Stimulated activated naive CD8-positive, alpha-beta T cell treated with anti-CD3 and anti-CD28 coated beads, Interleukin-15, Interleukin-2, amounts not matched to agents 100 ng/mL and 50 ng/mL, for 24 hours (primary cell): ENCODE measurements around the gene RARA.

ENCODE experiments used
- H3K27ac Mint-ChIP-seq: one replicate; pipeline ENCODE4 v1.8.0; 2021; ENCODE audit warnings: mild to moderate bottlenecking, mixed read lengths
- H3K27me3 Mint-ChIP-seq: one replicate; pipeline ENCODE4 v1.8.0; 2021; ENCODE audit warnings: mixed read lengths
- H3K36me3 Mint-ChIP-seq: one replicate; pipeline ENCODE4 v1.8.0; 2021; ENCODE audit warnings: low read depth, mixed read lengths
- H3K4me1 Mint-ChIP-seq: one replicate; pipeline ENCODE4 v1.8.0; 2021; ENCODE audit warnings: low read depth, mixed read lengths
- H3K4me3 Mint-ChIP-seq: one replicate; pipeline ENCODE4 v1.8.0; 2021; ENCODE audit warnings: mild to moderate bottlenecking, mixed read lengths
- H3K9me3 Mint-ChIP-seq: one replicate; pipeline ENCODE4 v1.8.0; 2021; ENCODE audit warnings: mixed read lengths

RARA gene

GRCh38 chr17:40349477-40349894 lies 40.5 kb downstream of the RARA start:
- H3K27ac Mint-ChIP-seq, result no peak overlapping the region
- no peak overlapping the region for H3K4me3 Mint-ChIP-seq
- no peaks in the 10 kb centered on the region for H3K9me3 Mint-ChIP-seq
- peaks cover 27% of the 10 kb centered on the region for H3K36me3 Mint-ChIP-seq
- peaks cover 58% of the 10 kb centered on the region for H3K4me1 Mint-ChIP-seq
- no peaks in the 10 kb centered on the region for H3K27me3 Mint-ChIP-seq

- Mint-ChIP-seq H3K4me3 (no peak overlapping the region), H3K36me3 (peaks cover 27% of the 10 kb centered on the region), H3K27ac (peak overlapping the region; percentile 21), H3K4me1 (peaks cover 52% of the 10 kb centered on the region), H3K9me3 (no peaks in the 10 kb centered on the region), H3K27me3 (no peaks in the 10 kb centered on the region)
These were observed 41.1 kb downstream of the RARA start for GRCh38 chr17:40349895-40350688.

GRCh38 chr17:40350689-40351358 lies 41.8 kb downstream of the RARA start:
- Mint-ChIP-seq H3K27ac (no peak overlapping the region), H3K9me3 (no peaks in the 10 kb centered on the region), H3K4me3 (no peak overlapping the region), H3K27me3 (no peaks in the 10 kb centered on the region), H3K4me1 (peaks cover 44% of the 10 kb centered on the region), H3K36me3 (peaks cover 27% of the 10 kb centered on the region)

GRCh38 chr17:40351359-40352236 lies 42.6 kb downstream of the RARA start:
- H3K36me3 Mint-ChIP-seq, result peaks cover 27% of the 10 kb centered on the region
- H3K9me3 Mint-ChIP-seq, result no peaks in the 10 kb centered on the region
- H3K27ac Mint-ChIP-seq, result no peak overlapping the region
- H3K27me3 Mint-ChIP-seq, result no peaks in the 10 kb centered on the region
- no peak overlapping the region for H3K4me3 Mint-ChIP-seq
- H3K4me1 Mint-ChIP-seq, result peaks cover 37% of the 10 kb centered on the region

- Mint-ChIP-seq H3K9me3 (no peaks in the 10 kb centered on the region), H3K27ac (no peak overlapping the region), H3K27me3 (no peaks in the 10 kb centered on the region), H3K36me3 (peaks cover 27% of the 10 kb centered on the region), H3K4me1 (peaks cover 29% of the 10 kb centered on the region), H3K4me3 (no peak overlapping the region)
These were observed 43.3 kb downstream of the RARA start for GRCh38 chr17:40352237-40352778.

GRCh38 chr17:40352779-40353394 lies 43.9 kb downstream of the RARA start:
- no peak overlapping the region for H3K27ac Mint-ChIP-seq
- no peak overlapping the region for H3K4me3 Mint-ChIP-seq
- H3K9me3 Mint-ChIP-seq, result no peaks in the 10 kb centered on the region
- H3K27me3 Mint-ChIP-seq, result no peaks in the 10 kb centered on the region
- H3K36me3 Mint-ChIP-seq, result peaks cover 27% of the 10 kb centered on the region
- H3K4me1 Mint-ChIP-seq, result peaks cover 24% of the 10 kb centered on the region

- no peak overlapping the region for H3K27ac Mint-ChIP-seq
- no peak overlapping the region for H3K4me3 Mint-ChIP-seq
- peaks cover 12% of the 10 kb centered on the region for H3K4me1 Mint-ChIP-seq
- no peaks in the 10 kb centered on the region for H3K27me3 Mint-ChIP-seq
- H3K9me3 Mint-ChIP-seq, result no peaks in the 10 kb centered on the region
- peaks cover 20% of the 10 kb centered on the region for H3K36me3 Mint-ChIP-seq
These were observed 45.5 kb downstream of the RARA start for GRCh38 chr17:40354221-40355122.

- H3K4me3 Mint-ChIP-seq, result no peak overlapping the region
- H3K27me3 Mint-ChIP-seq, result peaks cover 3% of the 10 kb centered on the region
- no peaks in the 10 kb centered on the region for H3K9me3 Mint-ChIP-seq
- peaks cover 13% of the 10 kb centered on the region for H3K36me3 Mint-ChIP-seq
- H3K27ac Mint-ChIP-seq, result no peak overlapping the region
- peaks cover 10% of the 10 kb centered on the region for H3K4me1 Mint-ChIP-seq
These were observed 46.3 kb downstream of the RARA start for GRCh38 chr17:40355123-40355803.

GRCh38 chr17:40355804-40356758 lies 47.1 kb downstream of the RARA start:
- no peak overlapping the region for H3K4me3 Mint-ChIP-seq
- H3K4me1 Mint-ChIP-seq, result peaks cover 11% of the 10 kb centered on the region
- H3K27ac Mint-ChIP-seq, result no peak overlapping the region
- H3K36me3 Mint-ChIP-seq, result peaks cover 11% of the 10 kb centered on the region
- peaks cover 11% of the 10 kb centered on the region for H3K27me3 Mint-ChIP-seq
- H3K9me3 Mint-ChIP-seq, result no peaks in the 10 kb centered on the region

GRCh38 chr17:40356990-40357881 lies 48.3 kb downstream of the RARA start:
- peaks cover 8% of the 10 kb centered on the region for H3K36me3 Mint-ChIP-seq
- H3K4me1 Mint-ChIP-seq, result peaks cover 19% of the 10 kb centered on the region
- H3K4me3 Mint-ChIP-seq, result no peak overlapping the region
- H3K27me3 Mint-ChIP-seq, result peaks cover 16% of the 10 kb centered on the region
- no peaks in the 10 kb centered on the region for H3K9me3 Mint-ChIP-seq
- no peak overlapping the region for H3K27ac Mint-ChIP-seq

GRCh38 chr17:40358323-40359038 lies 49.5 kb downstream of the RARA start:
- Mint-ChIP-seq H3K27ac (no peak overlapping the region), H3K36me3 (no peaks in the 10 kb centered on the region), H3K4me3 (no peak overlapping the region)

More at GRCh38 chr17:40358323-40359038, 49.5 kb downstream of the RARA start:
- Mint-ChIP-seq H3K27me3 (peaks cover 18% of the 10 kb centered on the region), H3K9me3 (no peaks in the 10 kb centered on the region), H3K4me1 (peaks cover 16% of the 10 kb centered on the region)
